ENCODE measurements around the gene LRRC46. TPM values are rescaled to one million over a fixed set of nuclear protein-coding genes. Genes with fewer than 3 reads are reported as not detected.
A peak's percentile ranks its signal among the peaks of the same experiment; 100 is the strongest.

Gene LRRC46
- total RNA-seq, 2 experiments from 2014 or later: 0.38 to 0.67 TPM

DNA sequence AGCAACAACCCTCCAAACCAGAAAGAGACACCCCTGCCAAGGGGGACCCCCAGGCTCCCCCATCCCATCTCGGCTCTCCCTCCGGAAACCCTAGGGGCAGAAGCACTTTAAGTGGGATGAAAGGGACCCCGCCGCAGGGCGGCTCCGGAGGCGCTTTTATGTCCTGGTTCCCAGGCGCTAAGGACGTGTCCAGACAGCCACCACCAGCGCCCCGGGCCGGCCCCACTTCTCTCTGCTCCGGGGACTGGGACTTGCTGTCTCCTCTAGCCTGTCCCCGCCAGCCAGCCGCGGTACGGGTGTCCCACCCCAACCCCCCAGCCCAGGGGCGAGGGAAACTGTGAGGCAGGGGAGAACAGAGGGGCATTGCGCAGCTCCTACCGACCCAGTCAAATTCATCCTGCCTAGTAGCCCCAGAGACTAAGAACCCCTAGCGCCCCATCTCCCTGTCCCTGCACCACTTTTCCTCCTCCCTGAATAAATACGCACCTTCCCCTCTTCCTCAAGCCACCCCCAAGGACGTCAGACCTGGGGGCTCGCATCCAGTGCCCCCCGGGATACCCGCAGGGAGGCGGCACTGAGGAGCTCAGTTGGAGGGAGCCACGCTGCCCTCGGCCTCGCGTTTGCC, 15.4 kb downstream of the LRRC46 start:
- H3K4me3 Mint-ChIP-seq: no peak overlapping the region
- H3K9me3 Mint-ChIP-seq: no peaks in the 10 kb centered on the region
- intact Hi-C loops (cut with micrococcal nuclease): no loop called here
- POLR2A ChIA-PET: interaction anchor here (0.7 to 1.6 kb wide), 6 partner anchors 9 to 49 kb away, joined by 3 to 7 read pairs (median 4); partner anchors contain the start of genes LRRC46, MRPL10 and SP2
- ATAC-seq: no peak
- peaks cover 14% of the 10 kb centered on the region for H3K4me1 Mint-ChIP-seq (ENCODE audit: low read depth)
- no peak overlapping the region for H3K27ac Mint-ChIP-seq
- TF ChIP-seq, protein P1, sequence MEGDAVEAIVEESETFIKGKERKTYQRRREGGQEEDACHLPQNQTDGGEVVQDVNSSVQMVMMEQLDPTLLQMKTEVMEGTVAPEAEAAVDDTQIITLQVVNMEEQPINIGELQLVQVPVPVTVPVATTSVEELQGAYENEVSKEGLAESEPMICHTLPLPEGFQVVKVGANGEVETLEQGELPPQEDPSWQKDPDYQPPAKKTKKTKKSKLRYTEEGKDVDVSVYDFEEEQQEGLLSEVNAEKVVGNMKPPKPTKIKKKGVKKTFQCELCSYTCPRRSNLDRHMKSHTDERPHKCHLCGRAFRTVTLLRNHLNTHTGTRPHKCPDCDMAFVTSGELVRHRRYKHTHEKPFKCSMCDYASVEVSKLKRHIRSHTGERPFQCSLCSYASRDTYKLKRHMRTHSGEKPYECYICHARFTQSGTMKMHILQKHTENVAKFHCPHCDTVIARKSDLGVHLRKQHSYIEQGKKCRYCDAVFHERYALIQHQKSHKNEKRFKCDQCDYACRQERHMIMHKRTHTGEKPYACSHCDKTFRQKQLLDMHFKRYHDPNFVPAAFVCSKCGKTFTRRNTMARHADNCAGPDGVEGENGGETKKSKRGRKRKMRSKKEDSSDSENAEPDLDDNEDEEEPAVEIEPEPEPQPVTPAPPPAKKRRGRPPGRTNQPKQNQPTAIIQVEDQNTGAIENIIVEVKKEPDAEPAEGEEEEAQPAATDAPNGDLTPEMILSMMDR (IDR thresholded peaks at IDR 0.05): no peak
- CTCF ChIA-PET: interaction anchor here (0.8 to 20.8 kb wide), 15 partner anchors 10 to 148 kb away, joined by 3 to 586 read pairs (median 5); partner anchors contain the start of genes CDK5RAP3, MRPL10, PNPO and SP2
- no peaks in the 10 kb centered on the region for H3K36me3 Mint-ChIP-seq (ENCODE audit: low read depth)
- H3K27me3 Mint-ChIP-seq: peaks cover 55% of the 10 kb centered on the region
- DNase-seq: no peak

GRCh38 chr17:47847341-47848197, 16.1 kb downstream of the LRRC46 start:
- TF ChIP-seq, protein P1 (IDR thresholded peaks at IDR 0.05): peak; percentile 41
- ChIA-PET POLR2A (interaction anchor here (0.5 to 1.5 kb wide), 4 partner anchors 10 to 94 kb away, joined by 3 to 6 read pairs (median 3); no protein-coding TSS in a partner anchor), CTCF (interaction anchor here (0.7 to 20.8 kb wide), 15 partner anchors 9 to 171 kb away, joined by 3 to 586 read pairs (median 5); partner anchors contain the start of genes CDK5RAP3, MRPL10, PNPO and SP2)
- DNase-seq (peak; percentile 54), ATAC-seq (peak; percentile 38)
- peaks cover 16% of the 10 kb centered on the region for H3K4me1 Mint-ChIP-seq (ENCODE audit: low read depth)
- no peak overlapping the region for H3K27ac Mint-ChIP-seq
- intact Hi-C loops (cut with micrococcal nuclease): no loop called here
- peaks cover 62% of the 10 kb centered on the region for H3K27me3 Mint-ChIP-seq
- H3K36me3 Mint-ChIP-seq (ENCODE audit: low read depth): no peaks in the 10 kb centered on the region
- H3K9me3 Mint-ChIP-seq: no peaks in the 10 kb centered on the region
- no peak overlapping the region for H3K4me3 Mint-ChIP-seq

GRCh38 chr17:47848198-47848513, 16.7 kb downstream of the LRRC46 start:
- TF ChIP-seq, protein P1 (IDR thresholded peaks at IDR 0.05): no peak
- intact Hi-C loops (cut with micrococcal nuclease): no loop called here
- Mint-ChIP-seq H3K27me3 (peaks cover 67% of the 10 kb centered on the region), H3K27ac (no peak overlapping the region), H3K4me3 (no peak overlapping the region), H3K36me3 (ENCODE audit: low read depth) (no peaks in the 10 kb centered on the region), H3K9me3 (no peaks in the 10 kb centered on the region), H3K4me1 (ENCODE audit: low read depth) (peaks cover 12% of the 10 kb centered on the region)
- ATAC-seq (no peak), DNase-seq (no peak)
- POLR2A ChIA-PET: interaction anchor here (0.5 to 0.9 kb wide), 2 partner anchors 42 to 94 kb away, joined by 3 read pairs; no protein-coding TSS in a partner anchor
- CTCF ChIA-PET: interaction anchor here (0.7 to 20.8 kb wide), 11 partner anchors 8 to 170 kb away, joined by 3 to 586 read pairs (median 5); partner anchors contain the start of genes CDK5RAP3, PNPO and SP2

- TF ChIP-seq, protein P1 (IDR thresholded peaks at IDR 0.05): no peak
- Mint-ChIP-seq H3K4me1 (ENCODE audit: low read depth) (peaks cover 16% of the 10 kb centered on the region), H3K4me3 (peak overlapping the region; percentile 32), H3K9me3 (no peaks in the 10 kb centered on the region), H3K27ac (no peak overlapping the region), H3K36me3 (ENCODE audit: low read depth) (no peaks in the 10 kb centered on the region), H3K27me3 (peaks cover 75% of the 10 kb centered on the region)
- DNase-seq: no peak
- intact Hi-C loops (cut with micrococcal nuclease): no loop called here
- ChIA-PET CTCF (interaction anchor here (0.9 to 20.8 kb wide), 3 partner anchors 9 to 99 kb away, joined by 5 to 586 read pairs (median 39); partner anchors contain the start of genes SCRN2 and SP2), POLR2A (interaction anchor here (0.9 to 3.1 kb wide), 3 partner anchors 29 to 45 kb away, joined by 3 to 15 read pairs (median 3); no protein-coding TSS in a partner anchor)
- no peak for ATAC-seq
These were observed 18.9 kb downstream of the LRRC46 start for GRCh38 chr17:47850373-47850691.

All from activated CD8-positive, alpha-beta T cell treated with anti-CD3 and anti-CD28 coated beads for 36 hours (primary cell).